ENCODE results near the gene MS4A8.

DNA sequence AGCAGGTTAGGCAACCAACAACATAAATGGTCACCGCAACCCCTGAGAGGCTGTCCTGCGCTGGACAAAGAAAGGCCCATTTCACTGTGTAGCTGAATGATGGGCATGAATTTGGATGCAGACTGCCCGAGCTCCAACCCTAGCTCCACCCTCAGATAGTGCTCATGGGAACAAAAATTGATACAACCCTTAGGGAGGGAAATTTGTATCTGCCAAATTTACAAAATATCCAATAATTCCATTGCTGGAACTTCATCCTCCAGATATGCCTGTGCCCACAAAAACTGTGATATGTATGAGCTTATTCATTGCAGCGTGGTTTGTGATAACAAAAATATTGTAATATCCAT, 2.0 kb downstream of the MS4A8 start:
- no peak for TF ChIP-seq TCF7 (IDR thresholded peaks at IDR 0.05; ENCODE audit: borderline replicate concordance)
- TF ChIP-seq CEBPB (IDR thresholded peaks at IDR 0.05; ENCODE audit: borderline replicate concordance in 1 of 2, low read depth in 2 of 2, low read length in 2 of 2): no peak
- no peak for TF ChIP-seq CHD2 (IDR thresholded peaks at IDR 0.05; ENCODE audit: borderline replicate concordance, low read depth, low read length)
- TF ChIP-seq ESRRA (IDR thresholded peaks at IDR 0.05; ENCODE audit: low read length): no peak
- TF ChIP-seq, protein P1, sequence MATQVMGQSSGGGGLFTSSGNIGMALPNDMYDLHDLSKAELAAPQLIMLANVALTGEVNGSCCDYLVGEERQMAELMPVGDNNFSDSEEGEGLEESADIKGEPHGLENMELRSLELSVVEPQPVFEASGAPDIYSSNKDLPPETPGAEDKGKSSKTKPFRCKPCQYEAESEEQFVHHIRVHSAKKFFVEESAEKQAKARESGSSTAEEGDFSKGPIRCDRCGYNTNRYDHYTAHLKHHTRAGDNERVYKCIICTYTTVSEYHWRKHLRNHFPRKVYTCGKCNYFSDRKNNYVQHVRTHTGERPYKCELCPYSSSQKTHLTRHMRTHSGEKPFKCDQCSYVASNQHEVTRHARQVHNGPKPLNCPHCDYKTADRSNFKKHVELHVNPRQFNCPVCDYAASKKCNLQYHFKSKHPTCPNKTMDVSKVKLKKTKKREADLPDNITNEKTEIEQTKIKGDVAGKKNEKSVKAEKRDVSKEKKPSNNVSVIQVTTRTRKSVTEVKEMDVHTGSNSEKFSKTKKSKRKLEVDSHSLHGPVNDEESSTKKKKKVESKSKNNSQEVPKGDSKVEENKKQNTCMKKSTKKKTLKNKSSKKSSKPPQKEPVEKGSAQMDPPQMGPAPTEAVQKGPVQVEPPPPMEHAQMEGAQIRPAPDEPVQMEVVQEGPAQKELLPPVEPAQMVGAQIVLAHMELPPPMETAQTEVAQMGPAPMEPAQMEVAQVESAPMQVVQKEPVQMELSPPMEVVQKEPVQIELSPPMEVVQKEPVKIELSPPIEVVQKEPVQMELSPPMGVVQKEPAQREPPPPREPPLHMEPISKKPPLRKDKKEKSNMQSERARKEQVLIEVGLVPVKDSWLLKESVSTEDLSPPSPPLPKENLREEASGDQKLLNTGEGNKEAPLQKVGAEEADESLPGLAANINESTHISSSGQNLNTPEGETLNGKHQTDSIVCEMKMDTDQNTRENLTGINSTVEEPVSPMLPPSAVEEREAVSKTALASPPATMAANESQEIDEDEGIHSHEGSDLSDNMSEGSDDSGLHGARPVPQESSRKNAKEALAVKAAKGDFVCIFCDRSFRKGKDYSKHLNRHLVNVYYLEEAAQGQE (IDR thresholded peaks at IDR 0.05; ENCODE audit: low read depth, low read length): no peak
- TF ChIP-seq DPF2 (IDR thresholded peaks at IDR 0.05): no peak
- TF ChIP-seq, protein P2, sequence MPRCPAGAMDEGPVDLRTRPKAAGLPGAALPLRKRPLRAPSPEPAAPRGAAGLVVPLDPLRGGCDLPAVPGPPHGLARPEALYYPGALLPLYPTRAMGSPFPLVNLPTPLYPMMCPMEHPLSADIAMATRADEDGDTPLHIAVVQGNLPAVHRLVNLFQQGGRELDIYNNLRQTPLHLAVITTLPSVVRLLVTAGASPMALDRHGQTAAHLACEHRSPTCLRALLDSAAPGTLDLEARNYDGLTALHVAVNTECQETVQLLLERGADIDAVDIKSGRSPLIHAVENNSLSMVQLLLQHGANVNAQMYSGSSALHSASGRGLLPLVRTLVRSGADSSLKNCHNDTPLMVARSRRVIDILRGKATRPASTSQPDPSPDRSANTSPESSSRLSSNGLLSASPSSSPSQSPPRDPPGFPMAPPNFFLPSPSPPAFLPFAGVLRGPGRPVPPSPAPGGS (IDR thresholded peaks at IDR 0.05; ENCODE audit: borderline replicate concordance, insufficient read depth, low read depth, low read length, poor library complexity, severe bottlenecking): no peak

All from GM12878 (cell line).